HG02884 (cell line): ENCODE measurements around the gene PXK.
A peak's percentile ranks its signal among the peaks of the same experiment; 100 is the strongest.
"Not testable (repeated sequence)": the region's sequence is repeated elsewhere in the genome, so short reads cannot be mapped to it uniquely, and the experiment has no call there.

Experiments used
- ATAC-seq: cut with Tn5 transposase; IDR thresholded peaks from one replicate; pipeline ENCODE4 v1.9.1; 2021; ENCODE audit warnings: mild to moderate bottlenecking, moderate library complexity; ENCODE audit not compliant: unreplicated experiment

The PXK gene

DNA sequence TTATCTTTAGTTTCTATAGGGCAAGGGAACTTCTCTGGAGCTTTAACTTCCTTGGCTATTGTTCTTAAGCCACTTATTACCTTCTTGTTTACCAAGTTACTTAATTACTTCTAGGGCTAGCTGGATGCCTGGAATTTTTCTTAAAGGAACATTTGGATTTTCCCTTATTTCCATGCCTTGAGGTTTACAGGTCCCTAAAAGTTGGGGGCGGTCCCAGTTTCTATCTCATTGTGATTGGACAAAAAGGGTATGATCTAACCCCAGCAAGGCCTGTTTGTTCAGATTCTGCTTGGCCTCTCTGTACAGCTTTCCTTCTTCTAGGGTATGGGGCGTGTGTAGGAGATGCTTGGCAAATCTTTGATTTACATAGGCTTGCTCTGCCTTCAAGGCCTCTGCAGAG, 83.5 kb downstream of the PXK start:
- ATAC-seq: no peak

DNA sequence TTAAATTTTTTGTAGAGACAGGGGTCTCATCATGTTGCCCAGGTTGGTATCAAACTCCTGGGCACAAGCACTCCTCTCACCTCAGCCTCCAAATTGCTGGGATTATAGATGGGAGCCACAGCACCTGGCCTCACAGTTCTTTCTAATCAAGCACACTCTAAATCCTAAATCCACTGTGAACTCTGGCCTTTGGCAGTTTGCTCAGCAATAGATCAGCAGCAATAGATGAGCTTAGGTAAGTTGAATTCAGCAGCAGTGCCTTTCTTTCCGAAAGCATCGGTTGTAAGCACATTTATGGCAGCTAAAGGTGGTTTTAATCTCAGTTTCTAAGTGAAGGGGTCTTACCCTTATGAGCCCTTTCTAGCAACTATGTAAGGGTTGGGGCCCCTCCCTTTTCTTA, 84.4 kb downstream of the PXK start:
- no peak for ATAC-seq

- no peak for ATAC-seq
Measured at GRCh38 chr3:58418227-58418626, 85.5 kb downstream of the PXK start.

- peak; percentile 68 for ATAC-seq
Measured at GRCh38 chr3:58419780-58420507, 87.3 kb downstream of the PXK start.

DNA sequence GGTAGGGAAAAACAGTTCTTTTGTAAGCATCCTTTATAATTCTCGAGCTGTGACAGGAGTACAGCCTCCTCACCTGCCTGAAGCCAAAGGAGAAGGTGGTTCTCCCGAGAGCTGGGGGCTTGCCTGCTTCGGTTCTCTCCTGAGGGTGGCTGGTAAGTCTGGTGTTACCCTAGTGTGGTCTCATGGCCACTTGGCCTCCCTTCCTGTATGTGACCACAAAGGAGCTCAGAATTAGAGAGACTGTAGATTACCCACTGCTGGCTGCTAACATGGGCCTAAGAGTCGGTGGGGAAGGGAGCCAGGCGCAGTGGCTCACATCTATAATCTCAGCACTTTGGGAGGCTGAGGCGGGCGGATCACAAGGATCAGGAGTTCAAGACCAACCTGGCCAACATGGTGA, 88.3 kb downstream of the PXK start:
- no peak for ATAC-seq

- no peak for ATAC-seq
Measured at GRCh38 chr3:58422756-58423325, 90.1 kb downstream of the PXK start.

GRCh38 chr3:58424613-58425012, 91.9 kb downstream of the PXK start:
- no peak for ATAC-seq

DNA sequence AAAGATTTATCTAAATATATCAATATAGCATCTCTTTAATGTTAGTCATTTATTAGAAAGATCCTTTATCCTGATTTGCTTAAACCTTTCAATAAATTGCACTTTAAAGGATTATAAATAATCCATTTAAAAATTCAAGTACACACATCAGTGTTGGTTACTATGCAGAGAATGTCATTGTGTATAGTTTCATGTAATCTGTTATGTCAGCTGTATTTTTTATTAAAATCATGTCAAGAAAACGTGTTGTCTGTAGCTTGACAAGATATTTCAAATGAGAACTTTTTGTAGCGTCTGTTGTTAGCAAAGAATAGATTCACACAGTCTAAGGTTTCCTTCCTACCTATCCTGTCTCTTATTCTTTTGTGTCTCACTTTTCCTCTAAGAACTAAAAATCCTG, 93.1 kb downstream of the PXK start:
- ATAC-seq: no peak

DNA sequence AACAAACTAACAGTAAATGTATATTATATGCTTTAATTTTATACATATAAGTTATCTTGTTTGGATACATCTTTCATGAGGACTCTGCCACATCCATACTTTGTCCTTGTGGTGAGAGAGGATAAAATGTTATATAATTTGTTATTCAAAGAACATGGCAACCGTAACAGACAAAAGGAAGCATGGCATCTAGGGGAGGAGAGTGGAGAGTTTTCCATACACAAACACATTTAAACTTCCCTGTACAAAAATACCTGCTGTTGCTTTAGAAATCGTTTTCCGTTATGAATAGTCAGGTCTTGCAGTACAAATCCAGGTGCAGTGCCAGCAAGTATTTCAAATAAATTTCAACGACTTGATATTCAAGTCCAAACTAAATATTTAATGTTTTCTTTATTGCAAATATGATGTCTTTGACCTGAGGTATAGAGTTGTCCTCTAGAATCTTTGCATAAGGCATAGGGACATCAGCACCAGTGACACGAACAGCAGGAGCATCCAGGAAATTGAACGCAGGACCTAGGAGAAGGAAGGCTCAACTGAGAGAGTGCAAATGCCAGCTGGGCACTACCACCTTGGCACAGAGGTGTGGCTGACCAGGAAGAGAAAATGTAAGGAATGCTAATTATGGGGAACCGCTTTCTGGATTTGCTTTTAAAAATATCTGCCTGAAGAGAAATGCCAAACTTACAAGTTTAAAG, 95.1 kb downstream of the PXK start:
- no peak for ATAC-seq

- ATAC-seq: no peak
Measured at GRCh38 chr3:58429657-58430056, 97.0 kb downstream of the PXK start.

GRCh38 chr3:58432905-58433304, 100.2 kb downstream of the PXK start:
- ATAC-seq: no peak

- ATAC-seq: peak; percentile 95
Measured at GRCh38 chr3:58433400-58434167, 100.9 kb downstream of the PXK start, which contains the start of gene PDHB. TSS of gene PDHB (minus strand) at chr3:58433832. CDS start at chr3:58433809, 23 bp downstream.

DNA sequence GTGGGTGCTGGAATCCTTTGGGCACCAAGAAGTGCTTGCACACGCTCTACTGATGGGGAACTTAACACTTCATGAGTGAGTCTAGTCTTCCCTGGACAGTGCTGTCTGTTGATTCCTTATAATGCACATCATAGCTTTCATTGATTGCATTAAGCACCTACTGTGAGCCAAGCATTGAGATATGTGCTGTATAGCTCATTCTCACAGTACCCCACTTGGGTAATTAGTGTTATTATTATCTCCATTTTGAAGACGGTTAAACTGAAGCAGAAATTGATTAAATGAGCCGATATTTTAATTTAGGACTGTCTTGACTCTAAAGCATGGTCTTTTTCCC, 101.4 kb downstream of the PXK start:
- no peak for ATAC-seq

DNA sequence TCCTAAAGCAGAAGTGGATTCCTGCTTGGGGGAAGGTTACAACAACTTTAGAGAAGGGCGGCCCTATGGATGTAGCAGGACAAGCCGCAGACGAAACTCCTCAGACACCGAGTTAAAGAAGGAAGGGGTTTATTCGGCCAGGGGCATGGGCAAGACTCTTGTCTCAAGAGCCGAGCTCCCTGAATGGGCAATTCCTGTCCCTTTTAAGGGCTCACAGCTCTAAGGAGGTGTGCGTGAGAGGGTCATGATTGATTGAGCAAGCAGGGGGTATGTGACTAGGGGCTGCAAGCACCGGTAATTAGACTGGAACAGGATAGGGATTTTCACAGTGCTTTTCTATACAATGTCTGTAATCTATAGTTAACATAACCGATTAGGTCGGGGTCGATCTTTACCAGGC, 101.8 kb downstream of the PXK start:
- ATAC-seq: no peak

DNA sequence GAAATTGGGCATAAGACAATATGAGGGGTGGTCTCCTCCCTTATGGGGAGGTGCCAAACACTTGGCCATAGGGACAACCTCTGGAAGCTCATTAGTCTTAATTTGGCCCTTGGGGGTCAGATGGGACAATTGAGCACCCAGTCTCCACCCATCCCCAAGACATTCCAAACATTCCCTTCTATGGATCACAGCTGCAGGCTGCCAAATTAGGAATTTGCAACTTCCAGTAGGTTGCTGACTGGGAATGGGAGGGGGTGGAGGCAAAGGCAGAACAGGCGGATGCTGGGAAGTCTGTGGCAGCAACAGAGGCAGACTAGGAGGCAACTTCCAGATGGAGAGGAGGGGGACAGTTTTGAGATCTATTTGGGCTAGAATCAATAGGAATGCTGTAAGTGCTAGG, 102.3 kb downstream of the PXK start:
- no peak for ATAC-seq

DNA sequence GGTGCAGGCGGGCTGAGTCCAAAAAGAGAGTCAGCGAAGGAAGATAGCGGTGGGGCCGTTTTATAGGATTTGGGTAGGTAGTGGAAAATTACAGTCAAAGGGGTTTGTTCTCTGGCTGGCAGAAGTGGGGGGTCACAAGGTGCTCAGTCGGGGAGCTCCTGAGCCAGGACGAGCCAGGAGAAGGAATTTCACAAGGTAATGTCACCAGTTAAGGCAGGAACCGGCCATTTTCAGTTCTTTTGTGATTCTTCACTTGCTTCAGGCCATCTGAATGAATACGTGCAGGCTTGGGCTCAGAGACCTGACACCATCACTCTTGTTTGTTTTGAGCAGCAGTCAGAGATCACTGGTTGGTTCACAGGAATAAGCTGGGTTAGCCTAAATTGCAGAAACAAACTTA, 104.6 kb downstream of the PXK start:
- not testable (repeated sequence) for ATAC-seq

- not testable (repeated sequence) for ATAC-seq
Measured at GRCh38 chr3:58440996-58441355, 108.3 kb downstream of the PXK start.

DNA sequence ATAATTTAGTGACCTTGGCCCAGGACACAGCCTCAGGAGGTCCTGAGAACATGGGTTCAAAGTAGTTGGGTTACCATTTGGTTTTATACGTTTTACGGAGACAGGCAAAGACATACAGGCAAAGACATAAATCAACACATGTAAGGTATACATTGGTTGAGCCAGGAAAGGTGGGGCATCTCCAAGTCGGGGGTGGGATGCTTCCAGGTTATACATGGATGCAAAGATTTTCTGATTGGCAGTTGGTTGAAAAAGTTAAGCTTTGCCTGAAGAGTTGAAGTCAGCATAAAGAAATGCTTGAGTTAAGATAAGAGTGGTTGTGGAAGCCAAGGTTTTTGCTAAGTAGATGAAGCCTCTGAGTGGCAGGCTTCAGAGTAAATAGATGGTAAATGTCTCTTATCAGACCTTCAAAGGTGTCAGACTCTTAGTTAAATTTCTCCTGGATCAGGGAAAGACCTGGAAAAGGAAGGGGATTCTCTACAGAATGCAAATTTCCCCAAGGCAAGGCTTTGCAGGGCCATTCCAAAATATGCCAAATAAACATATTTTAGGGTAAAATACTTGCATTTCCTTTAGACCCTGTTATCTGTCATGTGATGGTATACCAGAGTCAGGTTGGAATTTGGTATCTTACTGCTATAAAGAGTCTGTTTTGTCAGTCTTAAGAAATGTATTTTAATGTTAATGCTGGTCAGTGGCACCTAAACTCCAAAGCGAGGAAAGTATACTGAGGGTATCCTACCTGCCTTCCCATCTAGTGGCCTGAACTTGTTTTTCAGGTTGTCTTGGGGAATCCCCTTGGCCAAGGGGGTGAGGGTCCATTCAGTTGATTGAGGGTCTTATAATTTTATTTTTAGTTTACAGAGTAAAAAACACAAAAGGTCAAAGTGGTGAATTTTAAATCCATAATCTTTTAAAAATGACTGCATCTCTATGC, 109.1 kb downstream of the PXK start:
- ATAC-seq: no peak

GRCh38 chr3:58452176-58452575, 119.5 kb downstream of the PXK start:
- ATAC-seq: no peak

- ATAC-seq: no peak
Measured at GRCh38 chr3:58459160-58459559, 126.5 kb downstream of the PXK start.

GRCh38 chr3:58462829-58463180, 130.1 kb downstream of the PXK start:
- no peak for ATAC-seq
